Natural killer cell (primary cell): Measurements from ENCODE around the gene RFC3. TPM values are rescaled to one million over a fixed set of nuclear protein-coding genes. Genes with fewer than 3 reads are reported as not detected.

Experiments
- ATAC-seq, 3 donors: fragments of 150-1000 bp in 2 of 3; fragments of 200-7000 bp in 1 of 3; cut with Tn5 transposase; 1 replicate in 1 of 3; 2 replicates in 2 of 3; pipeline ENCODE4 v1.10.0; 2021; ENCODE audit warnings: mild to moderate bottlenecking in 2 of 3, moderate library complexity in 2 of 3
- DNase-seq, 2 donors: peaks; one replicate each; pipeline versions ENCODE4 v3.0.0 to v3.0.0-alpha.2; 2013 to 2021; ENCODE audit warnings: mixed read lengths in 1 of 2
- H3K27ac ChIP-seq: one replicate; pipeline ENCODE4 v1.5.1; 2013; ENCODE audit warnings: mild to moderate bottlenecking, low read length
- H3K27me3 ChIP-seq: one replicate; pipeline ENCODE4 v1.6.1; 2013; ENCODE audit warnings: low read length; ENCODE audit not compliant: control insufficient read depth, insufficient read depth
- H3K36me3 ChIP-seq: one replicate; pipeline ENCODE4 v1.6.1; 2013; ENCODE audit warnings: low read length; ENCODE audit not compliant: control insufficient read depth, insufficient read depth
- H3K4me1 ChIP-seq: one replicate; pipeline ENCODE4 v1.6.1; 2013; ENCODE audit warnings: low read length; ENCODE audit not compliant: control insufficient read depth, insufficient read depth
- H3K4me3 ChIP-seq: one replicate; pipeline ENCODE4 v1.5.1; 2013; ENCODE audit warnings: low read length
- H3K9me3 ChIP-seq: one replicate; pipeline ENCODE4 v1.6.1; 2013; ENCODE audit warnings: low read length; ENCODE audit not compliant: control insufficient read depth, insufficient read depth
- H3K27ac Mint-ChIP-seq, 2 donors: one replicate each; pipeline ENCODE4 v1.8.0; 2022; ENCODE audit warnings: mild to moderate bottlenecking in 2 of 2, mixed read lengths in 2 of 2, moderate library complexity in 1 of 2
- H3K27me3 Mint-ChIP-seq, 2 donors: one replicate each; pipeline ENCODE4 v1.8.0; 2022; ENCODE audit warnings: low read depth in 2 of 2, mixed read lengths in 2 of 2
- H3K36me3 Mint-ChIP-seq: one replicate; pipeline ENCODE4 v1.8.0; 2022; ENCODE audit warnings: mixed read lengths
- H3K4me1 Mint-ChIP-seq, 2 donors: one replicate each; pipeline ENCODE4 v1.8.0; 2022; ENCODE audit warnings: mixed read lengths in 2 of 2
- H3K4me3 Mint-ChIP-seq: one replicate; pipeline ENCODE4 v1.8.0; 2022; ENCODE audit warnings: mild to moderate bottlenecking, moderate library complexity, mixed read lengths
- H3K9me3 Mint-ChIP-seq, 2 donors: one replicate each; pipeline ENCODE4 v1.8.0; 2022; ENCODE audit warnings: mixed read lengths in 2 of 2
- CTCF ChIP-seq: fragments of 200-600 bp; IDR thresholded peaks from one replicate; pipeline ENCODE4 v1.8.0; 2022; ENCODE audit warnings: antibody characterized with exemption
- WGBS: methylation state at CpG from one replicate; pipeline ENCODE4 v1.1.7; 2013; ENCODE audit warnings: missing lambda C conversion rate; ENCODE audit not compliant: insufficient coverage; 5-methylcytosine and 5-hydroxymethylcytosine counted together
- intact Hi-C: fragments of 100-400 bp; cut with micrococcal nuclease; formaldehyde crosslinking; loops from one replicate; pipeline ENCODE4 v1.14.2; 2022
- total RNA-seq, 4 donors: library from RNA; stranded (reverse); fragments of 120-200 nt in 1 of 4; gene quantifications; one replicate each; pipeline versions ENCODE4 v1.2.3 to v1.2.4, GENCODE V29; 2013 to 2022

Gene RFC3
- total RNA-seq, 3 donors from 2014 or later (not counting 1 experiment from before 2014, with no cell fraction given): 5.5 to 7.0 (median 6.8) TPM

- WGBS: 90% methylated on average over 5 of the region's 5 CpGs
These were observed 56.9 kb downstream of the RFC3 start for GRCh38 chr13:33874871-33875270.

GRCh38 chr13:33875618-33876401 is 57.9 kb downstream of the RFC3 start:
- peaks cover 0 to 4% of the 10 kb centered on the region in 2 donors for H3K9me3 Mint-ChIP-seq
- Histone ChIP-seq H3K4me3 (no peak overlapping the region), H3K36me3 (no peaks in the 10 kb centered on the region), H3K9me3 (no peaks in the 10 kb centered on the region), H3K4me1 (no peaks in the 10 kb centered on the region), H3K27ac (no peak overlapping the region), H3K27me3 (no peaks in the 10 kb centered on the region)
- no peaks in the 10 kb centered on the region for H3K36me3 Mint-ChIP-seq
- intact Hi-C loops: no loop called here
- WGBS: 92% methylated on average over 10 of the region's 10 CpGs
- no peak for ATAC-seq
- TF ChIP-seq CTCF: no peak
- DNase-seq: no peak
- H3K4me3 Mint-ChIP-seq: no peak overlapping the region
- H3K27ac Mint-ChIP-seq: no peak overlapping the region
- no peaks in the 10 kb centered on the region for H3K27me3 Mint-ChIP-seq
- no peaks in the 10 kb centered on the region for H3K4me1 Mint-ChIP-seq

More at GRCh38 chr13:33874871-33875270, 56.9 kb downstream of the RFC3 start:
- Histone ChIP-seq H3K9me3 (no peaks in the 10 kb centered on the region), H3K4me1 (no peaks in the 10 kb centered on the region), H3K27ac (no peak overlapping the region), H3K4me3 (no peak overlapping the region), H3K36me3 (no peaks in the 10 kb centered on the region), H3K27me3 (no peaks in the 10 kb centered on the region)
- no peak overlapping the region for H3K27ac Mint-ChIP-seq
- DNase-seq (no peak), ATAC-seq (no peak)
- intact Hi-C loops: no loop called here
- H3K9me3 Mint-ChIP-seq: peaks cover 0 to 2% of the 10 kb centered on the region in 2 donors
- no peak for TF ChIP-seq CTCF
- H3K4me3 Mint-ChIP-seq: no peak overlapping the region
- no peaks in the 10 kb centered on the region for H3K4me1 Mint-ChIP-seq
- no peaks in the 10 kb centered on the region for H3K27me3 Mint-ChIP-seq
- H3K36me3 Mint-ChIP-seq: no peaks in the 10 kb centered on the region

- Histone ChIP-seq H3K4me1 (no peaks in the 10 kb centered on the region), H3K9me3 (no peaks in the 10 kb centered on the region), H3K27ac (no peak overlapping the region), H3K4me3 (no peak overlapping the region), H3K36me3 (no peaks in the 10 kb centered on the region), H3K27me3 (no peaks in the 10 kb centered on the region)
- H3K9me3 Mint-ChIP-seq: peaks cover 3 to 6% of the 10 kb centered on the region in 2 donors
- 93% methylated on average over 3 of the region's 5 CpGs for WGBS
- no peaks in the 10 kb centered on the region for H3K4me1 Mint-ChIP-seq
- H3K4me3 Mint-ChIP-seq: no peak overlapping the region
- intact Hi-C loops: no loop called here
- H3K36me3 Mint-ChIP-seq: no peaks in the 10 kb centered on the region
- H3K27me3 Mint-ChIP-seq: no peaks in the 10 kb centered on the region
- no peak for TF ChIP-seq CTCF
- DNase-seq: no peak
- H3K27ac Mint-ChIP-seq: no peak overlapping the region
- no peak for ATAC-seq
These were observed 58.9 kb downstream of the RFC3 start for GRCh38 chr13:33876716-33877394.
